Measurements from ENCODE around the gene CLSTN2. TPM values are rescaled to one million over a fixed set of nuclear protein-coding genes. Genes with fewer than 3 reads are reported as not detected.

CLSTN2 gene
- total and polyA plus RNA-seq, 2 of the 8 experiments (the other 6 are each of a cell fraction or from before 2014, with no cell fraction given) = 0.39 to 0.52 TPM

- Histone ChIP-seq H2BK5ac (ENCODE audit: low read depth, low read length) (no peak overlapping the region), H2AK5ac (ENCODE audit: low read depth, low read length) (no peak overlapping the region), H4K20me1 (replicated peaks in 1 of 2; ENCODE audit: control insufficient read depth in 1 of 2, insufficient read depth in 2 of 2, low read length in 2 of 2) (no peaks in the 10 kb centered on the region), H3K4me1 (replicated peaks in 1 of 4; ENCODE audit: control insufficient read depth in 3 of 4, insufficient read depth in 4 of 4, low read length in 3 of 4) (peaks cover 0 to 3% (median 1%) of the 10 kb centered on the region in 4 experiments; a peak in 3 of 7 replicates), H3K27me3 (replicated peaks in 1 of 4; ENCODE audit: control insufficient read depth in 3 of 4, extremely low read depth in 1 of 4, insufficient read depth in 3 of 4, low read length in 3 of 4) (no peaks in the 10 kb centered on the region), H3K9ac (replicated peaks in 1 of 4; ENCODE audit: extremely low read depth in 1 of 4, low read depth in 3 of 4, low read length in 3 of 4) (no peak overlapping the region), H3K4ac (replicated peaks; ENCODE audit: insufficient read length, low read depth, low read length) (no peak overlapping the region), H2AFZ (ENCODE audit: low read length) (no peak overlapping the region), H4K91ac (replicated peaks; ENCODE audit: insufficient read length, low read length) (no peak overlapping the region), H2BK120ac (replicated peaks; ENCODE audit: low read depth, low read length) (no peak overlapping the region), H3K4me2 (ENCODE audit: insufficient read depth in 1 of 2, low read depth in 2 of 2, low read length in 2 of 2) (no peak overlapping the region), H3K79me1 (ENCODE audit: low read depth, low read length) (no peaks in the 10 kb centered on the region), H3K9me3 (ENCODE audit: insufficient read depth in 2 of 2, low read depth in 1 of 2, low read length in 1 of 2) (peaks cover 11 to 13% of the 10 kb centered on the region in 2 experiments; a peak in 3 of 4 replicates), H4K8ac (ENCODE audit: extremely low read depth, insufficient read depth, low read length) (no peak overlapping the region), H3K27ac (ENCODE audit: low read depth, low read length) (no peak overlapping the region), H3K4me3 (ENCODE audit: extremely low read depth in 1 of 4, insufficient read depth in 2 of 4, low read depth in 3 of 4, low read length in 4 of 4) (no peak overlapping the region), H3K23me2 (ENCODE audit: low read depth, low read length) (peaks cover 3% of the 10 kb centered on the region; the same call in 1 of the 2 replicates), H3K14ac (ENCODE audit: insufficient read length) (no peak overlapping the region), H3K23ac (ENCODE audit: insufficient read length) (no peak overlapping the region), H3K18ac (ENCODE audit: extremely low read depth, low read length) (no peak overlapping the region), H3K56ac (replicated peaks; ENCODE audit: insufficient read length, low read depth, low read length) (no peak overlapping the region), H3K79me2 (ENCODE audit: control insufficient read depth in 1 of 2, insufficient read depth in 2 of 2, low read length in 2 of 2) (no peaks in the 10 kb centered on the region), H2BK20ac (ENCODE audit: low read length) (no peak overlapping the region), H2BK12ac (ENCODE audit: low read depth, low read length) (no peak overlapping the region), H4K5ac (ENCODE audit: insufficient read length, low read depth, low read length) (no peak overlapping the region), H3K36me3 (ENCODE audit: control insufficient read depth in 2 of 4, insufficient read depth in 4 of 4, low read length in 3 of 4) (no peaks in the 10 kb centered on the region), H2BK15ac (ENCODE audit: low read length) (no peak overlapping the region)
- ChIA-PET CTCF (ENCODE audit: partially characterized antibody) (interaction anchor here (1.3 to 1.4 kb wide), 2 partner anchors 28 to 647 kb away, joined by 3 to 4 read pairs; no protein-coding TSS in a partner anchor), POLR2A (ENCODE audit: partially characterized antibody) (no interaction called here)
- FAIRE-seq (no peak), DNase-seq (ENCODE audit: low read depth in 1 of 2, low spot score in 2 of 2) (no peak)
- WGBS, 2 experiments (ENCODE audit: extremely low coverage in 1 of 2, insufficient coverage in 1 of 2, insufficient read length in 1 of 2, insufficient replicate concordance in 2 of 2, low coverage in 1 of 2, low lambda C conversion rate in 2 of 2, missing lambda C conversion rate in 1 of 2) = 100% methylated on average over 1 of the region's 1 CpG; no CpG with 5 or more reads in 1 of the 2 experiments
- TF ChIP-seq E2F6 (IDR thresholded peaks at IDR 0.05) (no peak), POU5F1 (IDR thresholded peaks at IDR 0.05; ENCODE audit: low read depth, low read length) (no peak), HDAC6 (IDR thresholded peaks at IDR 0.05; ENCODE audit: low read depth, low read length) (no peak), NRF1 (IDR thresholded peaks at IDR 0.05; ENCODE audit: low read depth, low read length) (no peak), RFX5 (IDR thresholded peaks at IDR 0.05; ENCODE audit: borderline replicate concordance, low read depth, low read length) (no peak), BCL11A (IDR thresholded peaks at IDR 0.05; ENCODE audit: low read depth in 2 of 2, low read length in 2 of 2) (no peak), CHD2 (IDR thresholded peaks at IDR 0.05; ENCODE audit: low read length) (no peak), POLR2A (IDR thresholded peaks at IDR 0.05; ENCODE audit: control extremely low read depth in 1 of 2, low read depth in 2 of 2, low read length in 2 of 2) (no peak), RAD21 (IDR thresholded peaks at IDR 0.05 in 1 of 2, conservative IDR thresholded peaks at IDR 0.05 in 1 of 2; ENCODE audit: low read depth in 2 of 2, low read length in 2 of 2) (no peak), BRCA1 (IDR thresholded peaks at IDR 0.05; ENCODE audit: low read depth, low read length) (no peak), CBX5 (IDR thresholded peaks at IDR 0.05; ENCODE audit: low read depth, low read length) (no peak)
These were observed 159.5 kb downstream of the CLSTN2 start for GRCh38 chr3:140094487-140094886.

All from H1 (cell line).